ACHN (cell line): ENCODE results near the gene PTPRF.
"Not testable (repeated sequence)": the region's sequence is repeated elsewhere in the genome, so short reads cannot be mapped to it uniquely, and the experiment has no call there.

Experiments used
- DNase-seq: peaks from one replicate; pipeline ENCODE4 v3.0.0-alpha.2; 2015
- in situ Hi-C: cut with HindIII; loops from 2 replicates; pipeline ENCODE4 v1.10.0; 2017; ENCODE audit warnings: low sequenced_read_pairs, low pct_ligation_motif_present, low pct_unique_long_range_greater_than_20kb

PTPRF gene

DNA sequence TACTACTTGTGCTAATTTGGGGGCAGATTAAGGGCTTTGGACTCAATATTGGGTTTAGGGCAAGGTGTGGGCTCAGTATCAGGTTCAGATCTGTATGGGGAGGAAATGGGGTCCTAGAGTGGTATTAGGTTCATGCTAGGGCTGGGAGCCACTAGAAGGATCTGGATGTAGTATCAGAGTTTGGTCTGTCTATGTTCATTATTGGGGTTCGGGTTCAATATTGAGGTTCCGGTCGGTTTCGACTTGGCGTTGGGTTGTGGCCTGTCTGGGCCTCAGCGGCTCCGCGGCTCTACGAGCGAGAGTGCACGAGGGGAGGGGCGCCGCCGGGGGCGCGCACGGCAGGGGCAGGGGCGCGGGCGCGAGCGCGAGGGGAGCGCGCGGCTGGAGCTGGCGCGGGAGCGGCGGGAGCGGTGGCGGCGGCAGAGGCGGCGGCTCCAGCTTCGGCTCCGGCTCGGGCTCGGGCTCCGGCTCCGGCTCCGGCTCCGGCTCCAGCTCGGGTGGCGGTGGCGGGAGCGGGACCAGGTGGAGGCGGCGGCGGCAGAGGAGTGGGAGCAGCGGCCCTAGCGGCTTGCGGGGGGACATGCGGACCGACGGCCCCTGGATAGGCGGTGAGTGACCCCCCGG lies at the start of gene PTPRF:
PTPRF (plus strand) TSS at position 401 of the 624 bp plus-strand sequence. CDS start 14,193 bp downstream, outside the sequence.
- DNase-seq, result peak; percentile 67
- in situ Hi-C loops, result no loop called here

DNA sequence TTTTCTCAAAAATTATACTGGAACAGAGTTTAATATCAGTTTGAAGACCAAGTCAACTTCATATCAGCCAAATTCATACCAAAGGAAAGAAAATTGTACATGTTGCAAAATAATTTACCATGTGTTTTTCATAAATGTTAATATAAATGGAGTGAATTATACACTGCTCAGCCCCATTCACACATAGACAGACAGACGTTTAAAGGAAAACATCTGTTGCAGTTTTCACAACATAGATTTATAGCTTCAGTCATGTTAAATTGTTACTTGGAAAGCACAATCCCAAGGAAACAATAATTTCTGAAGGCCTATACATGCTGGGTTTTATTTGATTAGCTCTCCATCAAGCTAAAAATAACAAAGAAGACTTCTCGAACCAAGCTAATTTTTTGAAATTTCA lies 49.2 kb upstream of the PTPRF start:
- DNase-seq, result no peak
- in situ Hi-C loops, result no loop called here

DNA sequence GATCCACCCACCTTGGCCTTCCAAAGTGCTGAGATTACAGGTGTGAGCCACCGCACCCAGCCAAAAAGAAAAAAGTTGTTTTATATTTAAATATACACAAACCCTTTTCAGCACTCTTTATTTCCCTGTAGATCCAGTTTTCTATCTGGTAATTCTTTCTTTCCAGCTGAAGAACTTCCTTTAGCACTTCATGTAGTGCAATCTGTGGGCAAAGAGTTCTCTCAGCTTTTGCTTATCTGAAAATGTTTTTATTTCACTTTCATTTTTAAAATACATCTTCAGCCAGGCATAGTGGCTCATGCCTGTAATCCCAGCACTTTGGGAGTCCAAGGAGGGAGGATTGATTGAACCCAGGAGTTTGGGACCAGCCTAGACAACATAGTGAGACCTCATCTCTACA lies 48.5 kb upstream of the PTPRF start:
- in situ Hi-C loops, result no loop called here
- no peak for DNase-seq

DNA sequence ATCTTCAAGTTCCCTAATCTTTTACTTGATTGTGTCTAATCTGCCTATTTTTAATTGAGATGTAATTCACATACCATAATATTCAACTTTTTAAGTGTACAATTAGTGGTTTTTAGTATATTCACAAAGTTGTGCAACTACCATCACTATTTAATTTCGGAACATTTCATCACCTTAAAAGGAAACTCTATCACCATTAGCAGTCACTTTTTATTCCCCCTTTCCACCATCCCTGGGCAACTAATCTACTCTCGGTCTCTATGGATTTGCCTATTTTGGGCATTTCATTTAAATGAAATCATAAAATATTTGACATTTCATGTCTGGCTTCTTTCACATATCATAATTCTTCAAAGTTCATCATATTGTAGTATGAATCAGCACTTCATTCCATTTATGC lies 46.3 kb upstream of the PTPRF start:
- in situ Hi-C loops, result no loop called here

DNA sequence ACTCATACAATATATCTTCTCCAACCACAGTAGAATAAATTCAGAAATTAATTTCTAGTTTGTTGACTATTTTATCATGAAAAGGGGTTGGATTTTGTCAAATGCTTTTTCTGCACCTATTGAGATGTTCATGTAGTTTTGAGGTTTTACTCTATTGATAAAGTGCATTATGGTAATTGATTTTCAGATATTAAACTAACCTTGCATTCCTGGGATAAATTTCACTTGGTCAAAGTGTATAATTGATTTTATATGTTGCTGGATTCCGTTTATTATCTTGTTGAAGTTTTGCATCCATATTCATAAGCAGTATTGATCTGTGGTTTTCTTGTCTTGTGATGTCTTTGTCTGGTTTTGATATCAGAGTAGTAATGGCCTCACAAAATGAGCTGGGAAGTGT lies 42.5 kb upstream of the PTPRF start:
- no peak for DNase-seq
- in situ Hi-C loops, result no loop called here

More for the DNA sequence above, 46.3 kb upstream of the PTPRF start:
- DNase-seq, result no peak

DNA sequence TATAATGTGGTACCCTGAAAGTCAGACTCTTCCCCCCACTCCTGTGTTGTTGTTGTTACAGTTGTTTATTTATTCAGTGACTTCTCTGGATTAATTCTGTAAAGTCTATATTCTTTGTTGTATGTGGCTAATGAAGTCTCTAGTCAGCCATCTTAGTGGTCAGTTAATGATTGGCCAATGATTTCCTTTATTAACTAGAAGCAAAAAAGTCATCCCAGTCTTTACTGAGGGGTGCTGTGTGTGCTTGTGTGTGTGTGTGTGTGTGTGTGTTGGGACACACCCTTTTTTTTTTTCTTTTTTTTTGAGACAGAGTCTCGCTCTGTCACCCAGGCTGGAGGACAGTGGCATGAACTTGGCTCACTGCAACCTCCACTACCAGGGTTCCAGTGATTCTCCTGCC lies 39.6 kb upstream of the PTPRF start:
- in situ Hi-C loops, result no loop called here

DNA sequence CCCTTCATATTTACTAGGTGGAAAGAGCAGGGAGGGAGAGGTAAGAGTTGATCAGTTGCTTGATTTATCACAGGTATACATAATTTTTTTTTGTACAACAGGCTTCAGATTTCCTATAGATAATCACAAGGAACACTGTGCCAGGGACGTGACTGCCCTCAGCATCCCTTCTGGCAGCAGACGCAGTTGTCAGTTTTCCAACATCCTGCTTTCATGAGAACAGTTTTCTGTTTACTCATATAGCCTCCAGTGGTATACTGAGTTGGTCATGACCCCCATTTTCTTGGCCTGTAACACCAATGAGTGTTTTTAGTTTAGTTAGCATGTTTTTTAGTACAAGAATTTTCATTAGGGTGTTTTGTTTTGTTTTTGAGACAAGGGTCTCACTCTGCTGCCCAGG lies 37.9 kb upstream of the PTPRF start:
- DNase-seq, result no peak
- in situ Hi-C loops, result no loop called here

More for the DNA sequence above, 39.6 kb upstream of the PTPRF start:
- DNase-seq, result peak; percentile 33

DNA sequence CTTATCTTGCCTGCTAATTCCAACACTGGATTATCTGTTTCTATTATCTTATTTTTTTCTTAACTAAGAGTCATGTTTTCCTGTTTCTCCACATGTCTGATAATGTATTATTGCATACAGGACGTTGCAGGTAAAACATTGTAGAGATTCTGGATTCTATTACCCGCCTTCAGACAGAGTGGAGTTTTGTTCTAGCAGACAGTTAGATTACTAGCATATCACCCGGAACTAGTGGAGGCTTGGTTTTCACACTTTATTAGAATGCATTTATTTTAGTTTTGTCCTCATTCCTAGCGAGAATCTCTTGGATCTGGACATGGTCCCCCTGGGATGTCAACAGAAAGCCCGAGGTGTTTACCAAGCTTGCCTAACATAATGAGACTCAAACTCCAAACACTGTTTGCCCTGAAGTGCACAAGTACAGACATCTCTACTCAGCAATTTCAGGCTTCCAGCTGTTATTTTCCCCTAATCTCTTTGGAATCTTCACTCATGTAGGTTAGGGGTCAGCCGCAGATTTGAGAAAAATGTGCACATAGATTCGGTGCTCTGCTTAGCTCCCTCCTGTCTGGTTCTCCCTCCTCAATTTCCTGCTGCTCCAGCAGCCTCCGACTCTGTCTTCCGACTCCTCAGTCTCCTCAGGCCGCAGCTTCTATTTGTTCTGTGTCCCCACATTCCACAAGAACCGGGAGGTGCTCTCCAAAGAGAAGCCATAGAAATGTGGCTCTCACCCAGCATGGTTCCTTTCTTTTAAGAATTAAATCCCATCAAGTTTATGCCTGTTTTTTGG lies 36.8 kb upstream of the PTPRF start:
- no peak for DNase-seq
- in situ Hi-C loops, result no loop called here

DNA sequence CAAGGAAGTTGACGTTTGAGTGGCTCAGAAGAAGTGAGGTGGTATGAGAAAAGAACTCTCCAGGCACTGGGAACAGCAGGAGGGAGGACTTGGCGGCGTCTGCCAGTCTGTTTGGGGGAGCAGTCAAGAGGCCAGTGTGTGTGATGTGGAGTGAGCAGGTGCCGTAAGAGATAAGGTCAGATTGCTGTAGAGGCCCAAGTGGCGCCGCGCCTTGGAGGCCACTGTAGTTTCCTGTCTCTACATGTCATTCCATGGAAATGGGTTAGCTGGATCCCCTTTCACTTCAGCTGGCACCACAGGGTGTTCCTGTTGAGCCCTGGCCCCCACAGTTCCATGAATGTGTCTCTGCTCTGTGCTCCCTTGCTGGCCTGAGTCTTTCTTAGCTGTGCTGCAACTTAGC lies 35.5 kb upstream of the PTPRF start:
- no peak for DNase-seq
- in situ Hi-C loops, result no loop called here

DNA sequence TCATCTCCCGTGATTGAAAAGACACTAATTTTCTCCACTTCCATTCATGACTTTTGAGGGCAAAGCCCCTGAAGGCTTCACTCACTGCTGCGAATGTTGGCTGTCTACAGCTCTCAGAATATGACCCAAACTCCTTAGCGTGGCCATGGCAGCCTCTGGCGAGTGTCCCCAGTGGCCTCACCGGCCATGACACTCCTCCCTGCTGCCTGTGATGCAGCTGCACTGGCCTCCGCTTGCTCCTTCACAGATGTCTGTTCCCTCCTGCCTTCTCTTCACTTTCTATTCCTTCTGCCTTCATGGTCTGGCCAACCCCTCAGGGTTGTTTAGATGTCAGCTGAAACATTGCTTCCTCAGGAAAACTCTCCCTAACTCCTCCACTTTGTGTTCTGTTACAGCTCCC lies 30.8 kb upstream of the PTPRF start:
- no peak for DNase-seq
- in situ Hi-C loops, result no loop called here

DNA sequence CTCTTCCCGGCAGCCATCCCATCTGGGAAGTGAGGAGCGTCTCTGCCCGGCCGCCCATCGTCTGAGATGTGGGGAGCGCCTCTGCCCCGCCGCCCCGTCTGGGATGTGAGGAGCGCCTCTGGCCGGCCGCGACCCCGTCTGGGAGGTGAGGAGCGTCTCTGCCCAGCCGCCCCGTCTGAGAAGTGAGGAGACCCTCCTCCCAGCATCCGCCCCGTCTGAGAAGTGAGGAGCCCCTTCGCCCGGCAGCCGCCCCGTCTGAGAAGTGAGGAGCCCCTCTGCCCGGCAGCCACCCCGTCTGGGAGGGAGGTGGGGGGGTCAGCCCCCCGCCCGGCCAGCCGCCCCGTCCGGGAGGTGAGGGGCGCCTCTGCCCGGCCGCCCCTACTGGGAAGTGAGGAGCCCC lies 28.9 kb upstream of the PTPRF start:
- in situ Hi-C loops, DNase-seq: not testable (repeated sequence)

DNA sequence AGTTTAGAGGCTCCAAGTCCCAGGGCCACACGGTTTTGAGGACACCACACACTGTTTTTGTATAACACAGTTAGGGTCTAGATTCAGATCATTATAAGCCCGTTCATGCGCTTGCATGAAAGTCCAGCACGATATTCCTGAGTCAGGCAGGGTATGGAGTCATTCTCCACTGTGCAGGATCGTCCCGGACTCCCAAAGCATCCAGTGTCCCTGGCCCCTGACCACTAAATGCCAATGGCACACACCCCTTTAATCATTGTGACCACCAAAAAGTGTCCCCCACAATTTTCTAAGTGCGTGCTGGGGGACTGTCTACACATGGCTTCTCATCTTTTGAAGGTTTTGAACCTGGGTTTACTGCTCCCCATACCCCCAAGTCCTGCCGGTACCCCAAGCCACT lies 27.1 kb upstream of the PTPRF start:
- DNase-seq, result no peak
- in situ Hi-C loops, result no loop called here

DNA sequence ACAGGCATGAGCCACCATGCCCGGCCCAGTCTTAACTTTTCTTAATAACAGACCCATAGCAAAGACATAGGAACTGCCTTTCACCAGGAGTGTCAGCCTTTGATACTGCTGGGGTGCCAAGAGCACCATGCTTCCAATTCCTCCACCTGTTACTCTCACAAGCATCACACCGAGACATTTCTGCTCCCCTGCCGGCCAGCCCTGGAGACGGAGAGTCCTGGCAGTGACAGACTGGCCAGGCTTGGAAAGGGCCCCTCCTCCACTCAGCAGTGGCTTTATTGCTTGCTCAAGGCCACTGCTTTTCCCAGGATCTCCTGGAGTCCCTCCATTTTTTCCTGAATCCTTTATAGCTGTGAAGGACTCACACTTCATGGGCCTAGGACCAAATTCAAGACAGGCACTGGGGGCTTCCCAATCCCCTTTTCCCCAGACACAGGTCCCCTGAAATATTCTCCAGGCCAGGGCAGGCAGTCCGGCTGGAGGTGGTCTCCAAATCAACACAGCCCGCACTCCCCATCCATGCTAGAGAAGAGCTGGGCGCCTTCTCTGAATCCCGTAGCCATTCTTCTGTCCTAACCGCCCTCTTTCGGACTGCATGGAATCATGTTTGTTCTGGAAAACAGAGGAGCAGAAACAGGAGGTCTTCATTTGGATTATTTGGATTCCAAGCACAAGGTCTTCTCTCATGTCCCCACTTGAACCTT lies 25.5 kb upstream of the PTPRF start:
- no peak for DNase-seq
- in situ Hi-C loops, result no loop called here

DNA sequence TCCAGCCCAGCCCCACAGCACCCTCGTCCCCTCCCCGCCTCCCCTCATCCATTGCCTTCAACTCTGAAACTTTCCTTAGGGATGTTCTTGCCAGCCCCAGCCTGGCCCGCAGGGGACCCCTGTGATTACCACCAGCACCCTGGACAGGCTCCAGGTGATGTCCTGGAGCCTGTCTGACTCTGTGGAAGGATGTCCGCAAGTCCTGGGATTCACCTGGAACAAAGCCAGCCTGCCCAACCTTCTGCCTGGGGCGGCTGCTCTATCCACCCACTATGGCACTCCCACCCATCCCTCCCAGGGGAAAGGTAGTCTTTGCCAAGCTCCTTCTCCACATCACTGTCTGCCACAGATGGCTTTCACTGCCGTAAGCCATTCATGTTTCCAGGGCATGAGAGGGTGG lies 24.4 kb upstream of the PTPRF start:
- in situ Hi-C loops, result no loop called here
- no peak for DNase-seq

DNA sequence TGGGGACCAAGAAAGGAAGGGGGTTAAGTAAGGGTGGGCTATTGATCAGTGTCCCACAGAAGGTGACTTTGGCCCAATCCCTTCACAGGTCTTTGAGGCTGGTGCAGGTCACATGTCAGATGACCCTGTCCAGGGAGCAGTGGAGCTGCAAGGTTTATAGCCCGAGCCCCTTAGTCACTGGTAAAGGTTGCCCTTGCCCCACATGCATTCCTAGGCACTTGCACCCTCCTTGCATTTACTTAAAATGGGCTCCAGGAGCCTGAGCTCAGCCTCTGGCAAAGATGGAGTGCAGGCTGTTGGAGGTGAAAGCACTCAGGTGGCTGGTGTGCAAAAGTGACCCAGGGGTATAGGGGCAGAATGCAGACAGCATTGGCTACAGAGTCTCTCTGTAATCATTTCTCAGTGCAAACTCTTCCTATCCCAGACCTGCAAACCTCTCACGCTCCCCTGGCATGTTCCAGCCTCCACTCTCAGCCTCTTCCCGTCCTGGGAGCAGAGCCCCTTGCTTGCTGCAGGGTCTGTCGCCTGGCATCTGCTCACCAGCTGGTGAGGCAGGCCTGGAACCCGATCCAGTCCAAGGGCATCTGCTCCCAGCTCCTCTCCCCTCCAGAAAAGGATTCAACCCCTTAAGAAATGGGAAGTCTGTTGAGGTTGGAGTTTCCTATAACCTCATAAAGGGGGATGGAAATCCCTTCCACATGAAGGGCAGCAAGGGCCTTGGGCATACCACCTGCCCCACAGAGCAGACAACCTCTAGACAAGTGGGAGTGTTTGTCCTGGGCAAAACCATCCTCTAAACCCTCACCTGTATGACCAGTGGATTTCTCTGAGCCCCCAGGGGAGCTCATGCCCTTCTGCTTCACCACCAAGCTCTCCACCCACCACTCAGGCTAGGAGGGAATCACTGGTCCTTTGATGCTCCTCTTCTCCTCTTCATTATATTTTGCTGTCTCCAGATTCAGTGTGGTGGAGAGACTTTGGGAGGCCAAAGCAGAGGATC lies 23.1 kb upstream of the PTPRF start:
- no peak for DNase-seq
- in situ Hi-C loops, result no loop called here

DNA sequence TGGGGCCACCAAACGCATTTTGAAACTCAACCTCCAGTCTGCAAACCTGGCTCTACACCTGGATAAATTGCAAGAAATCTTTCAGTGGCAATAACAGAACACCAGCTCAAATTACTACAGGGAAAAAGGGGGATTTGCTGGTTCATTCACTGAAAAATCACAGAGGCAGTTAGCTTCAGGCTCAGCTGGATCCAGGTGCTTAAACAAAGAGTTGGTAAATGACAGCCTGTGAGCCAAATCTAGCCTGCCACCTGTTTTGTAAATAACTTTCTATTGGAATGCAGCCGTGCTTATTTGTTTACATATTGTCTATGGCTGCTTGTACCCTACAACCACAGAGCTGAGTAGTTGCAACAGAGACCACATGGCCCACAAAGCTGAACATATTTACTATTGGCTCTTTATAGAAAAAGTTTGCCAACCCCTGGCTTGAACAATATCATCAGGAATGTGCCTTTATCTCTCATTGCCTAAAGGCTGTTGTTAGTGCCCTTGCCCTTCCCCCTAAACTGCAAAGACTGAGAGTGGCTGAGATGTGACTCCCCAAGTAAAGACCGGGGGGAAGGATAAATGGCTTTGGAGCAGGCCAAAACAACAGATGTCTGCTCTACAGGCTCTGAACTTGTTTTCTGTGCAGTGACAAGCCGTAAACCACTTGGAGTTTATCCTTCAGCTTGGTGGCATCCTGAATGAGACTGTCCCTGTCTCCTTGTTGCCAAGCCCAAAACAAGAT lies 21.5 kb upstream of the PTPRF start:
- in situ Hi-C loops, result no loop called here
- DNase-seq, result no peak

DNA sequence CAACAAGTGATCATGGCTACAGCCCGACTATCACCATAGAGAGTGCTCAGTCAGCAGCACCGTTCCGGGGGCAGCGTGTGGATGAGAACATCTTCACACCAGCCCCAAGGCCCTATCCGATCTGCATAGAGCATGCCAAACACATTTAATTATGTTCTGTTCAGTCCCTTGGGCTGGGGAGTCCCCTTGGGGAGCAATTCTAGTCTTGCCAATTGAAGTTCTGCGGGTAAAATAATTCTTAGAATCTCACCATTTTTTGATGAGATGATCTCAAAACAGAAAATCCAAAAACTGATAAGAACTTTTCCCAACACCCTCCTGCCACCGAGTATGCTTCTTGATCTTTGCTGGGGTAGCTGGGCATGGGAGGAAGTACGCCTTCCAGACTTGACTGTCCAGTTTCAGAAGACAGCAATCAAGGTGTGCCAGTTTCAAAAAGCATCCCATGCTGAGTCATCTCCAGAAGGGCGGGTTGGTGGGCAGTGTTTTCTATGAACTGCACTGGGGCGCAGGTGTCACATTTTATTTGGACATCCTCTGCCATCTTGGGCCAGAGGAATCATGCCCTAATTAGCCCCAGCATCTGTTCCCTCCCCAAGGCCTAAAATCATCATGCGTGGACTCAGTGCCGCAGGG lies 20.8 kb upstream of the PTPRF start:
- in situ Hi-C loops, result no loop called here
- DNase-seq, result no peak
